Kidney epithelial cell (primary cell): ENCODE data around the gene IMMP2L. TPM values are rescaled to one million over a fixed set of nuclear protein-coding genes. Genes with fewer than 3 reads are reported as not detected.

Experiments
- DNase-seq: peaks from one replicate; pipeline ENCODE4 v3.0.0-alpha.2; 2010; ENCODE audit warnings: low read depth
- H3K27me3 ChIP-seq: 2 replicates; pipeline ENCODE4 v1.6.0; 2011; ENCODE audit warnings: low read length; ENCODE audit not compliant: control insufficient read depth, insufficient read depth
- H3K36me3 ChIP-seq: 2 replicates; pipeline ENCODE4 v1.5.1; 2011; ENCODE audit warnings: low read length; ENCODE audit not compliant: control insufficient read depth, insufficient read depth
- H3K4me3 ChIP-seq: 2 replicates; pipeline ENCODE4 v1.5.1; 2011; ENCODE audit warnings: low read depth, mild to moderate bottlenecking, control low read depth, low read length
- CTCF ChIP-seq: IDR thresholded peaks from 2 replicates; pipeline ENCODE4 v1.5.1; 2011; ENCODE audit warnings: mild to moderate bottlenecking, moderate library complexity, low read length, control low read depth, inconsistent platforms; ENCODE audit not compliant: insufficient read depth, poor library complexity, severe bottlenecking
- total RNA-seq: library from RNA; depleted of rRNA; stranded (reverse); fragments of >200 nt; gene quantifications from 2 replicates; pipeline ENCODE4 v1.2.3, GENCODE V29; 2015

IMMP2L gene
- total RNA-seq, 1 donor from 2014 or later, result 30.8 TPM

- DNase-seq, result no peak
- H3K4me3 ChIP-seq, result no peak overlapping the region
- H3K27me3 ChIP-seq, result no peaks in the 10 kb centered on the region
- TF ChIP-seq CTCF, result no peak
- no peaks in the 10 kb centered on the region for H3K36me3 ChIP-seq
Measured at GRCh38 chr7:111529507-111530355, 32.6 kb downstream of the IMMP2L start.

DNA sequence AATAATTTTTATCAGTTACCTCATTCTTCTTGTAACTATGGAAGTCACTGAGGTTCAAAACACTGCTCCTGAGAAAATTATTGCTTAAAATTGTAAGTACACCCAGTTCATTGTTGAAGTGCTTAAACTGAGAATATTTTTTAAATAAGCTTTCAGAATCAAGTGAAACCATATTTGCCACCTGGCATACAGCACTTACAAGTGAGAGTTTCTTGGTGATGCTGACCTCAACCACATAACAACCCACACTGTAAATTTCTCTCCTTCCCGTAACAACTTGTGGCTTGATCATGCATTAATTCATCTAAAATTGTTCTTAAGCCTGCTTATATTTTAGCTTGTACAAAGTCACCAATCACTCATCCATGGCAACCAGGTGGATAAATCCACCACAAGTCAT is 34.0 kb downstream of the IMMP2L start:
- no peak for DNase-seq
- H3K36me3 ChIP-seq, result no peaks in the 10 kb centered on the region
- H3K27me3 ChIP-seq, result no peaks in the 10 kb centered on the region
- H3K4me3 ChIP-seq, result no peak overlapping the region
- no peak for TF ChIP-seq CTCF

DNA sequence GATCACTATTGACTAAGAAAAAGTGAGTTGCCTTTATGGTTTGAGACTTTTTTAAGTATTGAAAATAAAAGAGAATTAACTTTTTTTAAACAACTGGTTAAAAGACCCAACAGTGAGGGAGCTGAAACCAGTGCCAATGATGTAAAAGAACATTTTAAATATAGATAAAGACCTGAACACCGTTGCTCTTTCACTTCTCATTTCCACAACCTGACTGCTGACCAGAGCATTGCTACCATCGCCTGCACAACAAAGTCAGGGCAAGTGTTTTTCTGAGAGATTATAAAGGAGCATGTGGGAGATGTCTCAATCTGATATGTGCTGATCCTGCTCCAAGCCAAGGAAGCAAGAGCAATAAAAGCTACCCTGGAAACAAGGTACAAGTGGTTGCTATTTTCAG is 34.7 kb downstream of the IMMP2L start:
- no peak for DNase-seq
- H3K4me3 ChIP-seq, result no peak overlapping the region
- no peak for TF ChIP-seq CTCF

GRCh38 chr7:111525100-111525499 is 37.2 kb downstream of the IMMP2L start:
- Histone ChIP-seq H3K36me3 (no peaks in the 10 kb centered on the region), H3K4me3 (no peak overlapping the region), H3K27me3 (no peaks in the 10 kb centered on the region)
- DNase-seq, result no peak
- TF ChIP-seq CTCF, result no peak

More for the DNA sequence above, 34.7 kb downstream of the IMMP2L start:
- Histone ChIP-seq H3K27me3 (no peaks in the 10 kb centered on the region), H3K36me3 (no peaks in the 10 kb centered on the region)

DNA sequence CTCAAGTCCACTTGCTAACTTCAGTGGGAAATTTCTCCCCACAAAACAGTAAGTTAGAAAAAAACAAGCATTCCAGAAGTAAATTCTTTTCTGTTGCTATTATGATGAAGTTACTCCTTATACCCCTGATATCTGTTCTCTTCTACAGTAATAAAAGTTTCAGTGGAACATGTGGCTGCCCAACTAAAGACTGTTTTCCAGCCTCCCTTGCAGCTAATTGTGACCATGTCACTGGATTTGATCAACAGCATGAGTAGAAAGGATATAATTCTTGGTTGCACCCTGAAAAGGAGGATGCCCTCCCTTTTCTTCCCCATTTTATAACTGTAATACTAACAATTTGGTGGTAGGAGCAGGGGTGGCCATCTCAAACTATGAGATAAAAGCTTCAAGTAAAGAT is 40.6 kb downstream of the IMMP2L start:
- no peaks in the 10 kb centered on the region for H3K36me3 ChIP-seq
- H3K4me3 ChIP-seq, result no peak overlapping the region
- TF ChIP-seq CTCF, result no peak
- DNase-seq, result no peak
- no peaks in the 10 kb centered on the region for H3K27me3 ChIP-seq

DNA sequence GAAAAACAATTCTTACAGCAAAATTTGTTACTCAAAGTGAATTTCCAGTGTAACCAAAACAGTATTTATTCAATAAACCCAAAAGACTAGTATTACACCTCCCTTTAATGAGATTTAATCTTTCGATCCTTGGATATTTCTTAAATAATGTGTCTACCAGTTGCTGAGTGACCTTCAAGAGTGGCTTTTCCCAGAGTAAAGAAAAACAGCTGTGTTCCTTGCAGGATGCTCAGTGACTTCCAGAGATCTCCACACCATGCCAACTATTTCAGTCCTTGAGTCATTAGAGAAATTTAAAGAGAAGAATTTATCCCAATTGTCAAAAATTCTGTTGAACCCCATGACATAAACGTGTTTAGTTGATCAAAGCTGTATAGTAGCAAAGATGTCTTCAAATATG is 44.0 kb downstream of the IMMP2L start:
- no peaks in the 10 kb centered on the region for H3K27me3 ChIP-seq
- no peak for TF ChIP-seq CTCF
- no peak for DNase-seq
- H3K36me3 ChIP-seq, result no peaks in the 10 kb centered on the region
- no peak overlapping the region for H3K4me3 ChIP-seq
